GM18520 (cell line): ENCODE measurements around the gene GBX1.

Source experiments
- ATAC-seq: cut with Tn5 transposase; IDR thresholded peaks from one replicate; pipeline ENCODE4 v1.9.1; 2021; ENCODE audit not compliant: unreplicated experiment

GBX1 gene

GRCh38 chr7:151194188-151194587 lies 26.7 kb upstream of the GBX1 start:
- ATAC-seq: no peak

GRCh38 chr7:151193203-151193978 lies 25.9 kb upstream of the GBX1 start:
- ATAC-seq: no peak

DNA sequence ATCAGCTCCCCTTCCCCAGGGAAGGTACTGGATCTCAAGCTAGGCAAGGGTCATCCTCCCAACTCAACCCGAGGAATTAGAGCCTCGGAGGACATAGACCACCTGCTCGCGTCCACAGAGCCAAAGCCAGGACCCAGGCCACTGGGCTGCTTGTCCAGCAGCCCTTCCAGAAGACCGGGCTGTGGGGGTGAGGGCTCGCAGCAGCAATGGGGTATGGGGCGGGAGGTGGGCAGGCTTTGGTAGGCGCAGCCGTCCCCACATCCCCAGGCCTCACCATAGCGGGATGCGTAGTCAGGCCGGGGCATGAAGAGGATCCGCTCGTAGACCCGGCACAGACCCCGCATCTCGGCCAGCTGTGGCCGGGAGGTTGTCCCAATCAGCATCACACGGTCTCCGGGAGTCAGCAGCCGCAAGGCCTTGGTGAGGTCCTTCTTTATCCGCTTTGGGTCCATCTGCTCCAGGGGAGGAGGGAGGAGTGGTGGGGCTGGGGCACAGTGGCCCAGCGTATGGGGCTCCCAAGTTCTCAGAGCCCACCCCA lies 24.6 kb upstream of the GBX1 start:
- ATAC-seq: no peak

- no peak for ATAC-seq
Observed at GRCh38 chr7:151191544-151191943, 24.1 kb upstream of the GBX1 start.

GRCh38 chr7:151189038-151189437 lies 21.5 kb upstream of the GBX1 start:
- no peak for ATAC-seq

DNA sequence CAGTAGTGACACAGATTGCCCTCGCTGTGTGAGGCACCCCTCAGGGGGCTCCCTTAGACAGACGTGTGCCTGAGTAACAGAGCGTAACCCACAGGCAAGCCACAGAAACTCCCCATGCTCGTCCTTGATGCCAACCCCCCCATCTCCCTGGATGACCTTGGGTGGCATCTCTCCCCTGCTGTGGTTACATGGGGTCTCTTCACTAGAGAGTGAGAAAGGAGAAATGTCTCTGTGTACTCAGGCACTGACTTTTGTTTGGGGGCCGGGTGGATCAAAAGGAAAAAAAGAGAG lies 20.7 kb upstream of the GBX1 start:
- no peak for ATAC-seq

DNA sequence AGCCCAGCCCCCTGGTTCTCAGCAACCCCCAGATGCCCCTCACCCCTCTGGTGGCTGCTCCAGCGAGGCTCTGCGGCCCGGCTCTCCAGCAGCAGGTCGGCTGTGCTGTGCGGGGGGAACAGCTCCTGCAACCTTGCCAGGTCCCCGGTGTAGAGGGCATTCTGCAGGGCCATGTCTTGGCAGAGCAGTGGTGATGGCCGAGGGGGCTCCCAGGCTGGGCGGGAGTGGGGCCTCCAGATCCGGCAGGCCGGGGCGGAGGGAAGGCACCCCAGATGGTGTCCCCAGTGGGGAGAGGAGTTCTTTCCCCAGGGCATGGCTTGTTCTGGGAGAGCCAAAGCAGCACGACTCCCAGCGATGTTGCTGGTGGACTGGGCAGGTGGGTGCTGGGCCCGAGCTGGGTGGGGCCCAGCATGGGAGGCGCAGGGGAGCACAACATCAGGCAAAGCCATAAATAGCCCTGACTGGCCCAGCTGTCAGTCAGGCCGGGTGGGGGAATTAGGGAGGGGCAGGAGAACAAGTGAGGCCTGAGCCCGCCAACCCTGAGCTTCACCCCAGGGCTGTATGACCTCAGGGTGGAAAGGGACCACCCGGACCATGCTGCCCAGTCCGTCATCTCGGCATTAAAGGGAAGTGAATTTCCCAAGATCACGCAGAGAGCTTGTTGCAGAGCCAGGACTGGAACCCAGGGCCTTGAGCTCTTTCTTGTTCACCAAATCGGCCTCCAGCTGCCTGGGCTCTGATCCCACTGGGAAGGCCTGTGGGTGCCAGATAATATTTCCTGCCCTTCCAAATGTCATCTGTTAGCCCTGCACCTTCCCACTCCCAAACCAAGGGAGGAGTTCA lies 20.1 kb upstream of the GBX1 start:
- no peak for ATAC-seq

DNA sequence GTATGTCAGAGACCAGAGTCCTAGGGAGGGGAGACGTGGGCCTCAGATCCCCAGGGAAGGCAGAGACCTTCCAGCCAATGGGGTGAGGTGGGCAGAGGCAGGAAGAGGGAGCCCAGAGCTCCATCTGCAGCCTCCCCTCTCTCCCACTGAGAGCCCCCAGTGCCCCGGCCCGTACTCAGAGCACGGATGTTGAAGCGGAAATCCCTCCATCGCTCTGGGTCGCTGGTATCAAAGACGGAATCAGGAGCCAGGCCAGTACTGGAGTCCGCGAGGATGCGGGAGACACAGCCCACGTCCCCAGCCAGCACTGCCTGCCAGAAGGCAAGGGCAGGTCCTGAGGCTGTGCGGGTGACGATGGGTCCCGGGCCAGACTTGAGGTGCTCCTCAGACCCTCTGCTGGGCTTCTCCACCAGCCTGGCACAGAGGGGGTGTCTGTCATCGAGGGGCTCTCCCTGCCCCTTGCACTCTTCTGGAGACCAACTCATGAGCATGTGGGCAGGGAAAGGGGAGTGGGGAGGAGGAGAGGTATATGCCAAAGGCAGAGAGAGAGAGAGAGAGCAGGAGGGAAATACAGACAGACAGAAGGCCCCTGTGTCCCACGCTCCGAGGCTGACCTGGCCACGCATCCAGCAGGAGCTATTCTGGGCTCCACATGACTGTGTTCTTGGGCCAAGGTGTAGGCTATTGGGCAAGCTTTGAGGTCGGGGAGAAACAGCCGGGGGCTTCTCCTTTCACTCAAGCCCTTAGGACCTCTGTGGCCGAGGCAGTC lies 19.3 kb upstream of the GBX1 start, which contains the start of gene ASB10:
TSS of gene ASB10 (minus strand) at position 611 of the 769 bp plus-strand sequence. CDS start at position 491, 120 bp downstream.
- no peak for ATAC-seq

GRCh38 chr7:151185762-151186639 lies 18.5 kb upstream of the GBX1 start:
- no peak for ATAC-seq

GRCh38 chr7:151181011-151181431 lies 13.5 kb upstream of the GBX1 start:
- ATAC-seq: no peak

DNA sequence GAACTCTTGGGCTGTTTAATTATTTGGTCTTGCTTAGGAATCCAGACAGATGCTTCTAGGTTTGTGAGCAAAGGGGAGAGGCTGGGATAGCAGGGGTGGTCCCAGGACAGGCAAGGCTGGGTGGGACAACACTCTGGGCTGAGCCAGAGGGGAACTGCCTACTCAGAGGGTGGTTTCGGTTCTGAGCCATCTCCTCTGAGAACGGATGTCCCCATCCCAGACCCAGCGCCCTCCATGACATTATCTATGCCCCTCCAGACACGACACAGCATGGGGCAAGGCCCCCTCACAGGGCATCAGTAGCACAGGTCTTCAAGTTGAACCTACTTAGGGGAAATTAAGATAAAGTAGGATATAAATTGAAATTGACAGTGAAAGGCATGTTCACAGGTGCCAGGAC lies 12.5 kb upstream of the GBX1 start:
- ATAC-seq: no peak

GRCh38 chr7:151179287-151179860 lies 11.9 kb upstream of the GBX1 start:
- ATAC-seq: no peak

- ATAC-seq: no peak
Observed at GRCh38 chr7:151178831-151179230, 11.3 kb upstream of the GBX1 start.

GRCh38 chr7:151178236-151178635 lies 10.7 kb upstream of the GBX1 start:
- ATAC-seq: no peak

GRCh38 chr7:151177310-151177709 lies 9.8 kb upstream of the GBX1 start:
- no peak for ATAC-seq

DNA sequence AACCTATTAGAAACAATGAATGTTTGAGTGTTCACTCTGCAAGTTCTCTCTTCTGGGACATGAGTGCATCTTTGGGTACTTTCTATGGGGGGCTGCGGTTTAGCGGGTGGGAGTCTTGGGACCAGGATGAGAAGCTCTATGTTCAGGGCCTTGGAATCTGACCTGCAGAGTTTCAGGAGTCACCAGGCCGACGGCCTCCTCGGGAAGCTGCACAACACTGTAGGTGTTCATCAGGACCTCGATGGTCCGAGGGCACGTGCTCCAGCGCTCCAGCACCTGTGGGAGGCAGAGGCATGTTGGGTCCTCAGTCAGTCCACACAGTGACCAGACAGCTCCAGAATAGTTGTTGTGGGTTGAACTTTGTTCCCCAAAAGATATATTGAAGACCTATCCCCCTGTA lies 8.9 kb upstream of the GBX1 start:
- ATAC-seq: no peak

GRCh38 chr7:151175793-151176311 lies 8.4 kb upstream of the GBX1 start:
- no peak for ATAC-seq

DNA sequence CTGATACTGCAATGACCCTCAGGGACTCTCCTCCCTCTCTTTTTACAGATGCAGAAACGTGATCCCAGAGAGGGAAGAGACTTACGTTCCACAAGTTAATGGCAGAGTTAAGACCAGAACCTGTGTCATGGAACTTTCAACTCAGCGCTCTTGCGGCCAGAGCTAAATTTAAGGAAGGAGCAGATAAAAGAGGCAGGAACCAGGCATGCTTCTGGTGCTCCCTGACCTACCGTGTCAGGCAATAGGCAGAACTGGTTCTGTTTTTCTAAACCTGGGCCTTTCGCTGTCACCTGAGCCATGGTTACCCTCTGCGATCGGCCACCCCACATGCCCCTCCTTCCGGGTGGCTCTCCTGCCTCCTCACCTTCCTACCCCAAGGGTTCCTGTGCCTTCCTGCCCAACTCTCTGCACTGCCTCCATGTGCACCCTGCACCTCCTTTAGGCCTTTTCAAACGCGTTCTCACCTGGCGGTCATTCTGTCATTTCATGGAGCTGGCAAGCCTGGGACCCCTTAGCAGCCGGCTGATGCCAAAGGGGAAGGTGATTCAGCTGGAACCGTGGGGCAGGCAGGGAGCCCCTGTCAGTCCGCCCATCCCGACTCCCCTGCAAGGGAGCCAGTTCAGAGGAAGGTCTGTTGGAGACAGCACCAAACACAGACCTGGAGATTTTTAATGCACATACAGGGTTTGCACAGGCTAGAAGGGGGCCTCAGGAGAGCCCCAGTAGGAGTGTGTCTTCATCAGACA lies 7.7 kb upstream of the GBX1 start:
- ATAC-seq: no peak
